SJSA1 (cell line): Measurements from ENCODE around the gene CUL3. TPM values are rescaled to one million over a fixed set of nuclear protein-coding genes. Genes with fewer than 3 reads are reported as not detected.
"Not testable (repeated sequence)": the region's sequence is repeated elsewhere in the genome, so short reads cannot be mapped to it uniquely, and the experiment has no call there.

Source experiments
- DNase-seq, 2 experiments: peaks; one replicate each; pipeline ENCODE4 v3.0.0-alpha.2; 2015 to 2020; ENCODE audit warnings: low spot score in 2 of 2, low read depth in 1 of 2
- H3K27ac ChIP-seq: fragments of 250-450 bp; sonication (Bioruptor Pico); 2 replicates; pipeline ENCODE4 v1.5.1; 2020; ENCODE audit warnings: mild to moderate bottlenecking, moderate library complexity
- H3K27me3 ChIP-seq: fragments of 250-450 bp; sonication (Bioruptor Pico); replicated peaks from 2 replicates; pipeline ENCODE4 v1.5.1; 2020; ENCODE audit warnings: mild to moderate bottlenecking, moderate library complexity
- H3K36me3 ChIP-seq: fragments of 250-450 bp; sonication (Bioruptor Pico); 2 replicates; pipeline ENCODE4 v1.5.1; 2020; ENCODE audit warnings: mild to moderate bottlenecking
- H3K4me1 ChIP-seq: fragments of 250-450 bp; sonication (Bioruptor Pico); replicated peaks from 2 replicates; pipeline ENCODE4 v1.6.1; 2021; ENCODE audit warnings: mild to moderate bottlenecking
- H3K4me3 ChIP-seq: fragments of 250-450 bp; sonication (Bioruptor Pico); 2 replicates; pipeline ENCODE4 v1.5.1; 2020; ENCODE audit warnings: mild to moderate bottlenecking
- H3K9me3 ChIP-seq: fragments of 250-450 bp; sonication (Bioruptor Pico); replicated peaks from 2 replicates; pipeline ENCODE4 v1.5.1; 2020; ENCODE audit warnings: mild to moderate bottlenecking
- total RNA-seq: library from RNA; depleted of rRNA; stranded (reverse); fragments of >200 nt; shearing (Covaris generic); gene quantifications from 2 replicates; pipeline ENCODE4 v1.2.3, GENCODE V29; 2014

Gene CUL3
- total RNA-seq, 1 experiment from 2014 or later = 94.7 TPM

DNA sequence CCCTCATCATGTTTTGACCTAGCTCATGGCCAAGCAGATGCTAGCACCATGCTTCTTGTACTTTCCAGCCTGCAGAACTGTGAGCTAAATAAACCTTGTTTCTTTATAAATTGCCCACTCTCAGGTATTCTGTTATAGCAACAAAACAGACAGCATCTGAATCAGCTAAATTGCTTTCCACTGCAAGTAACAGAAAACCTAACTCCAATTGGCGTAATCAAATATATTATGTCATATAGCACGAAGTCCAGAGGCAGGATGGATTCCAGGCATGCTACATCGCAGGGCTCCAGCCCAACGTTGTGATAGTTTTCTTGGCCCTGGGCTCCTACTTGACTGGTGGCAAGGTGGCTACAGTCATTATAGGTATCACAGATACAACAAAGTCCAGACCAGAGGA lies 10.4 kb upstream of the CUL3 start:
- no peak for DNase-seq
- H3K4me3 ChIP-seq = no peak overlapping the region
- H3K36me3 ChIP-seq = no peaks in the 10 kb centered on the region
- H3K27ac ChIP-seq = no peak overlapping the region
- H3K4me1 ChIP-seq = no peaks in the 10 kb centered on the region
- H3K27me3 ChIP-seq = no peaks in the 10 kb centered on the region
- no peaks in the 10 kb centered on the region for H3K9me3 ChIP-seq

DNA sequence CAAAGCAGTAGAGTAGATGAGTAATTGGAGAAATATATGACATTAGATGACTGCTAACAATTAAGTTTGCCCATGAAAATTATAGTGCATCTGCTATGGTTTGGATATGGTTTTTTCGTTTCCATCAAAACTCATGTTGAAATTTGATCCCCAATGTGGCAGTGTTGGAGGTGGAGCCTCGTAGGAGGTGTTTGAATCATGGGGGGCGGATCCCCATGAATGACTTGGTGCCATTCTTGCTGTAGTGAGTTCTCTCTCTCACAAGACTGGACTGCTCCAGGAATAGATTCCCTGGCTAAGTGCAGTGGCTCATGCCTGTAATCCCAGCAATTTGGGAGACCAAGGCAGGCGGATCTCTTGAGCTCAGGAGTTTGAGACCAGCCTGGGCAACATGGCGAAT lies 9.7 kb upstream of the CUL3 start:
- no peaks in the 10 kb centered on the region for H3K27me3 ChIP-seq
- DNase-seq = no peak
- no peak overlapping the region for H3K4me3 ChIP-seq
- no peaks in the 10 kb centered on the region for H3K9me3 ChIP-seq
- H3K27ac ChIP-seq = no peak overlapping the region
- no peaks in the 10 kb centered on the region for H3K4me1 ChIP-seq
- H3K36me3 ChIP-seq = no peaks in the 10 kb centered on the region

DNA sequence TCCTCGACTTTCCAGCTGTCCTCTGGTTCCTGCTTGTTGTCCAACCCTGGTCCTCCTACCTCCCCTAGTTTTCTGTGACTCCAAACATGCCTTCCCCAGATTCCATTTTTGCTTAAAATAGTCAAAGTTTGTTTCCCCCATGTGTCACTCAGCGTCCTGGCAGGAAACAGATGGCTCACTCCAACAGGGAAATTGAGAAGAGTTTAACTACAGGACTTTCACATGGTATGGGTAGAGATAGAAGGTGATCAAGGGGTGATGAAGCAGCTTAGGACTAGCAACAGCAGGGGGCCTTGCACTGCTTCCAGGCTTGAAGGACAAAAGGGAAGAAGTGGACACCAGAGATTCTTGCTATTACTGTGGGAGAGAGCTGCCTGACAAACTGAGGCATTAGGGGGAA lies 6.1 kb upstream of the CUL3 start:
- no peaks in the 10 kb centered on the region for H3K36me3 ChIP-seq
- no peak for DNase-seq
- H3K4me1 ChIP-seq = peaks cover 3% of the 10 kb centered on the region; the same call in 1 of the 2 replicates
- no peaks in the 10 kb centered on the region for H3K27me3 ChIP-seq
- no peaks in the 10 kb centered on the region for H3K9me3 ChIP-seq
- no peak overlapping the region for H3K4me3 ChIP-seq
- H3K27ac ChIP-seq = no peak overlapping the region

DNA sequence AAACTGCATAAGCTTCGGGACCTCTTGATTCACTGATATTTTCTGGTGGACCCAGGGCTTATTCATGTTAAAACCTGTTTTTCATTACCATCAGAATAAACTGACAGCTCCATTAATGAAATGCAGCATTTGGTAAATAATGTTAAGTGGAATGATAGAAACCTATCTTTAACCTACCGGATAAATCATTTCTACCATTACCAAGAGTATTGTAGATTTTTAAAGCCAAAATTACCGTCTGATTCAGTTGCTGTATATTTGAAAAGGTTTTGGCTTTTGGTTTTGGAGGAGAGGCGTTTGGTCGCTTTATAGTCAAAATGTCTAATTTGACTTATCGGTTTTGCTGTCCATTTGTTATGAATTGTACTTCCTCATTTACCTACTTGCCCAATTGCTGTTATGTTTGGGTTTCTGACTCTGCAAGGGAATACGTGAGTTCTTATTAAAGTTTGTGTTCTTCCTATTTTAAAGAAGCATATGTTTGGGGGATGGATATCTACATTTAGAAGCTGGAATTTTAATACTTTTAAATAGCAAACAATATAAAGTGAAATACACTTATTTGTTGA lies 1.0 kb upstream of the CUL3 start:
- peak overlapping the region; percentile 58 for H3K27ac ChIP-seq
- no peak for DNase-seq
- H3K36me3 ChIP-seq = peaks cover 28% of the 10 kb centered on the region
- H3K27me3 ChIP-seq = no peaks in the 10 kb centered on the region
- H3K9me3 ChIP-seq = no peaks in the 10 kb centered on the region
- peak overlapping the region; percentile 93 for H3K4me3 ChIP-seq
- peaks cover 20% of the 10 kb centered on the region for H3K4me1 ChIP-seq

DNA sequence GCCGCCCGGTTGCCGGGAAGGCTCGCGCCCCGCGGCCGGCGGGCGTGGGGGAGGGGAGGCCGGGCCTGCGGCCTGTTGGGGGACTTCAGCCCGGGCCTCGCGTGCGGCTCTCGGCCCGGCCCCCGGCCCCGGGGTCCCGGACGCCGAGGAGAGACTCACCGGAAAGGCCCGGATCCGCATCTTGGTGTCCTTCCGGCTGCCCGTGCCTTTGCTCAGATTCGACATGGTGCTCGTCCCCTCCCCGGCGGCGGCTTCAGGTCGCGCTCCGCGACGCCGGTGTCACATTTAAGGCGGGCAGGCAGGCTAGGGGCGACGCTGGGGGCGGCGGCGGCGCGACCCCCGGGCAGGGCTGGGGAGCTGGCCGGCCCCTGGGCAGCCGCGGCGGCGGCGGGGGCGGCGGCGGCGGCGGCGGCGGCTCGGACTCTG lies 365 bp downstream of the CUL3 start:
- Histone ChIP-seq H3K27ac (peak overlapping the region; percentile 89), H3K9me3 (no peaks in the 10 kb centered on the region), H3K27me3 (no peaks in the 10 kb centered on the region), H3K4me1 (peaks cover 21% of the 10 kb centered on the region), H3K36me3 (peaks cover 28% of the 10 kb centered on the region), H3K4me3 (peak overlapping the region; percentile 93)
- DNase-seq = peak in 1 of 2 experiments; percentile 55

DNA sequence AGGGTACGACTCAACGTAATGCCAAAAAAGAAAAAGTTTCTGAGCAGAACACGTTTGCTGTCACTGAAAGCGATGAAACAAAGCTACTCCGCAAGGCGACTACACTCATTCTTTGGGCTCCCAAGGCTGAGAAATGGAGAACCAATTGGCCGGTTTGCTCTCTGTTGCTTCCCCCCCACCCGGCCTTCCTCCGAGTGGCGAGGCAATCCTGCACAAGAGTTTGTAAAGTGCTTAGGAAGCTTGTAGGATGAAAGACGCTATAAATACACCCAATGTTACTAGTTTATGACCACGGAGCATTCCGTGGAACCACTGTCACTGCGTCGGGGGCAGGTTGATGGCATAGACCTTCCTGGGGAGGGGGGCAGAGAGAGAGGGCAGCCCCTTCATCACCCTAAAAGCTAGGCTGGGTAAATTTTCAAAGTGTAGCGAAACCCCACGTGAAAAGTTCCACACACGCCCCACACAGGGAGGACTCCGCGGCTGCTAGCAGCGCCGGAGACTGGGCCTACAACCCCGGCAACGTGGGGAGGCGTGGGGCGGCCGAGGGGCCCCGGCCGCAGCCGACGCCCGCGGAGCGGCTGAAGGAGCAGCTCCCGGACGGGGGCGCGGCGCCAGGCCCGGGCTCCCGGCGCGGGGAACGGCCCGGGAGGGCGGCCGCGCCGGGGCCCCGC lies 915 bp downstream of the CUL3 start:
- Histone ChIP-seq H3K27ac (peak overlapping the region; percentile 89), H3K36me3 (peaks cover 30% of the 10 kb centered on the region), H3K4me3 (peak overlapping the region; percentile 93), H3K4me1 (peaks cover 26% of the 10 kb centered on the region), H3K27me3 (no peaks in the 10 kb centered on the region), H3K9me3 (no peaks in the 10 kb centered on the region)
- DNase-seq = peak in 1 of 2 experiments; percentile 53

DNA sequence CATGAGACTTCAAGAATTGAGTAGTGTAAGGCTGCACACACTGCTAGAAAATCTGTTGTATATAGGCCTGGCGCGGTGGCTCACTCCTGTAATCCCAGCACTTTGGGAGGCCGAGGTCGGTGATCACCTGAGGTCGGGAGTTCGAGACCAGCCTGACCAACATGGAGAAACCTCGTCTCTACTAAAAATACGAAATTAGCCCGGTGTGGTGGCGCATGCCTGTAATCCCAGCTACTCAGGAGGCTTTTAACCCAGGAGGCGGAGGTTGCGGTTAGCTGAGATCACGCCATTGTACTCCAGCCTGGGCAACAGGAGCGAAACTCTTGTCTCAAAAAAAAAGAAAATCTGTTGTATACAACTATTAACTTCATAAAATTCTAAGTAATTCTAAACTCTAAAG lies 2.1 kb downstream of the CUL3 start:
- H3K9me3 ChIP-seq, H3K27ac ChIP-seq, H3K27me3 ChIP-seq, DNase-seq: not testable (repeated sequence)
- Histone ChIP-seq H3K36me3 (peaks cover 30% of the 10 kb centered on the region), H3K4me1 (peaks cover 27% of the 10 kb centered on the region), H3K4me3 (peak overlapping the region; percentile 93; the same call in 1 of the 2 replicates)

DNA sequence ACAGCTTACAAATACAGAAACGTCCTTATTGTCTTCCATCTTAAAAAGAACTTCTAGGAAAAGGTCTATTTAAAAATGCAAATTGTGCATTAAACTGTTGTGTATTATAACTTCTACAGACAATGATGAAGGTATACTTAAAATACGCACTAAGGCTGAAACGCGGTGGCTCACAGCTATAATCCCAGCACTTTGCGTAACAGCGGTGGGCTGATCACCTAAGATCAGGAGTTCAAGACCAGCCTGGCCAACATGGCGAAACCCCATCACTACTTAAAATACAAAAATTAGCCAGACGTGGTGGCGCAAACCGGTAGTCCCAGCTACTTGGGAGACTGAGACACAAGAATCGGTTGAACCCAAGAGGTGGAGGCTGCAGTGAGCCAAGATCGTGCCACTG lies 4.9 kb downstream of the CUL3 start:
- H3K27me3 ChIP-seq = no peaks in the 10 kb centered on the region
- peaks cover 19% of the 10 kb centered on the region for H3K4me1 ChIP-seq

DNA sequence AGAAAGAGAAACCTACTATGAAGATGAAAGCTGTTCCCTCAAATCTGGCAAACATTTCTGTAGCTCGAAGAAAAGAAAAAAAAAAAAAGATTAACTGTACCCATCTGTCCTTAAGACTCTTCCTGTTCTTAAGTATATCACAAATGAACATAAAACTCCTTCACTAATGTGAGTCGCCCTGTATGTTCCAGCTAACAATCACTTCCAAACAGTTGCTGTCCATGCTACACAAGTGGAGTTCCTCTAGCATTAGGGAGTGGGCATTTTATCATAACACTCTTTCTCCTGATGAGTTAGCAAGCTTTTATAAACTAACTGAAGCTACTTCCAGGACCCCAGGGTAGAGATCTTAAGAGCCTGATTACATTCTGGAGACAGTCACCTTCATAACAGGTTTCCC lies 5.8 kb downstream of the CUL3 start:
- H3K9me3 ChIP-seq = no peaks in the 10 kb centered on the region
- peaks cover 19% of the 10 kb centered on the region for H3K4me1 ChIP-seq
- H3K36me3 ChIP-seq = peaks cover 27% of the 10 kb centered on the region
- no peaks in the 10 kb centered on the region for H3K27me3 ChIP-seq
- no peak for DNase-seq
- peak overlapping the region; percentile 9; the same call in 1 of the 2 replicates for H3K27ac ChIP-seq
- no peak overlapping the region for H3K4me3 ChIP-seq

More for the DNA sequence above, 4.9 kb downstream of the CUL3 start:
- DNase-seq = no peak
- Histone ChIP-seq H3K27ac (no peak overlapping the region), H3K4me3 (no peak overlapping the region), H3K36me3 (peaks cover 33% of the 10 kb centered on the region), H3K9me3 (no peaks in the 10 kb centered on the region)

DNA sequence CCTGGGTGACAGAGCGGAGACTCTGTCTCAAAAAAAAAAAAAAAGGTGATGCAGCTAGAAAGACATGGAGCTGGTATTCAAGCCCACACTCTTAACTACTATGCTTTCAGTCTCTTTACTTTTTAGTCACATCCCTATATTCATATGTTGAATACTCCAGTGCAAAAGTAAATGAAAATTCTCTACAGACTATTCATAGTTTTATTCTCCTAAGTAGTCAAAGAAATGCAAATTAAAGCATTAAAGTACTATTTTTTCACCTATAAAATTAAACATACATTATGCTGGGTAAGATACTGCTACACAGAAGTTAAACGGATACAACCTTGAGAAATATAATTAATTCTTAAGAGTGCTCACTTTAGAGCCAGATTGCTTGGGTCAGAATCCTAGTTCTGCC lies 7.6 kb downstream of the CUL3 start:
- no peak for DNase-seq

DNA sequence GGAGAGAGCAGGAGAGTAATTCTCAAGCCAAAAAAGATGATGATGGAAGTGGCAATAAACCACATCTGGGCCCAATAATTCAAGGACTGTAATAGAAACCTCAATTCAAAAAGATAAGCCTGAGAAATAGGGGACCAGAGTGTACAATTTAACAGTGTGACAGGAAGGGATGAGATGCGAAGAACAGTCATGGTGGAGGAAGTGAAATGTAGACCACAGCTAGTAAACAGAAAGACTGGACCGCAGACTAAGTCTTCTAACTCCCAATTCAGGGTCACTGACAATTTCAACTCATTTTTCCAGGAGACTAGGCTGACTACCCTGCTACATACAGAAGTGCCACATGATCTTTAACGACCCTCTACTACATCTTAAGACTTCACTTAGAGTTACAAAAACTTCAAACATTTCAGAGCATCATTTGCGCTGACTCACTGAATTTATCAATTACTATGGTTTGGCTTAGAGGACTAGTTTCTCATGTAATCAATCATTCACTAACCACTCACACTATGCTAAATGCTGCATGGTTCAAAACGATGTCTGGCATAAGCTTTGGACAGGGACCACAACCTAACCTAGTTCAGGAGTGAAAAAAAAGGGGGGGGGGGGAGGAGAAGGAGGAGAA lies 9.0 kb downstream of the CUL3 start:
- no peak for DNase-seq
- Histone ChIP-seq H3K4me3 (no peak overlapping the region), H3K4me1 (peaks cover 7% of the 10 kb centered on the region), H3K27me3 (no peaks in the 10 kb centered on the region), H3K27ac (no peak overlapping the region), H3K36me3 (peaks cover 9% of the 10 kb centered on the region; the same call in 1 of the 2 replicates), H3K9me3 (no peaks in the 10 kb centered on the region)

More for the DNA sequence above, 7.6 kb downstream of the CUL3 start:
- Histone ChIP-seq H3K27ac (no peak overlapping the region), H3K36me3 (peaks cover 10% of the 10 kb centered on the region), H3K27me3 (no peaks in the 10 kb centered on the region), H3K4me3 (no peak overlapping the region), H3K9me3 (no peaks in the 10 kb centered on the region), H3K4me1 (peaks cover 8% of the 10 kb centered on the region)

DNA sequence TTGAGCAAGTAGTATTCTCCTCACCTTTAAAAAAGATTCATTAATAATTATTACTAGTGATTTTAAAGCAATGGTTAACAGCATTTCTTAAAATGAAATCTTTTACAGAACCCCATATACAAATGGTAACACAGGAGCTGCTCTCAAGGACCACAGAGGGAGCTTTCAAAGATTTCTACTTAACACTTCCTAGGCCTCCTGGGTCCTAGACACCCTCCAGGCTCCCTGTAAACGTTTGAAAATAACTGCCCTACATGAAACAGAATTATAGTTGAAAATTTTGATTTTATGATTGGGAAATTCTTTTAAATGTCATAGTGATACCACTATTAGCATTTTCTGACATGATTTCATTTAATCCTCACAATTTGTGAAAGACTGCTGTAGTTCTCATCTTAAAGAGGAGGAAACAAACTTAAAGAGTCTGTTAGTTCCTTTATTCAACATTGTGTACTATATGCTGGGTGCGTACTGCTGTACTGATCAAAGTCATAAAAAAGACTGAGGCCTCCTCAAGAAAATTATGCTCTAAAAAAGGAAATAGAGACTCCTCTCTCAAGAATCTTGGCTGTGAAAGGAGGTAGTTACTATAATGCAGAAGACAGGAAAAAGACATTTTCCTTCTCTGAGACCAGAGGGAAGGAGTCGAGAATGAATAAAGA lies 10.6 kb downstream of the CUL3 start:
- Histone ChIP-seq H3K4me1 (peaks cover 15% of the 10 kb centered on the region), H3K27ac (no peak overlapping the region), H3K27me3 (no peaks in the 10 kb centered on the region), H3K4me3 (no peak overlapping the region), H3K9me3 (no peaks in the 10 kb centered on the region), H3K36me3 (peaks cover 8% of the 10 kb centered on the region; the same call in 1 of the 2 replicates)
- no peak for DNase-seq

DNA sequence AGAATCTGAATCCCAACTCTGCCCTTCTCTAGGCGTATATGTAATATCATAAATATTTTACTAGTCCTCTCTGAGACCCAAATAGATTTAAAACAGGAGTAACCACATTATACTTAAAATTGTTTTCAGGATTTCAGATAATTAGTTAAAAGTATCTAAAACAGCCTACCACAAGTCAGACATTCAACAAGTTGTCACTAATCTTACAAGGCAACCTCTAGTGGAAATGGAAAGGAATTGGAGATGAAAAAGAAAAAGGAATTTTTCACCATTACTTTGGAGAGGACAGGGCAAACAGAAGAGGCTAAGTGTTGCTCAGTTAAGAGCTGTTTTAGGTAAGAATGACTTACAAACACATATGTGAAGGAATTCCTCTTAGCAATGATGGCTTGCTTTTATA lies 11.4 kb downstream of the CUL3 start:
- H3K27ac ChIP-seq = no peak overlapping the region
- H3K9me3 ChIP-seq = no peaks in the 10 kb centered on the region
- no peak overlapping the region for H3K4me3 ChIP-seq
- H3K27me3 ChIP-seq = no peaks in the 10 kb centered on the region
- peaks cover 6% of the 10 kb centered on the region; the same call in 1 of the 2 replicates for H3K36me3 ChIP-seq
- peaks cover 20% of the 10 kb centered on the region for H3K4me1 ChIP-seq
- no peak for DNase-seq

DNA sequence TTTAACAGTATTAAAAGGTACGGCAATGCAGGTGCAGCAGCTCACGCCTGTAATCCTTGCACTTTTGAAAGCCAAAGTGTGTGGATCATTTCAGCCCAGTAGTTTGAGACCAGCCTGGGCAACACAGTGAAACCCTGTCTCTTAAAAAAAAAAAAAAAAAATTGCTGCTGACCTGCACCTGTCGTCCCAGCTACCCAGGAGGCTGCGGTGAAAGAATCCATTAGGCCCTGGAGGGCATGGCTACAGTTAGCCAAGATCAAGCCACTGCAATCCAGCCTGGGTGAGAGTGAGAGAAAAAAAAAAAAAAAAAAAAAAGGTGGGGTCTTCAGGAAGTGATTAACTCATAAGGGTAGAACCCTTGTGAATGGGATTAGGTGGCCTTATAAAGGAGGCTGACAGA lies 12.8 kb downstream of the CUL3 start:
- Histone ChIP-seq H3K4me1 (peaks cover 32% of the 10 kb centered on the region), H3K36me3 (peaks cover 7% of the 10 kb centered on the region), H3K4me3 (no peak overlapping the region), H3K9me3 (no peaks in the 10 kb centered on the region), H3K27me3 (no peaks in the 10 kb centered on the region), H3K27ac (no peak overlapping the region)
- no peak for DNase-seq
